ENCODE data around the gene PPM1B. TPM values are rescaled to one million over a fixed set of nuclear protein-coding genes. Genes with fewer than 3 reads are reported as not detected.

The PPM1B gene
- total and polyA plus RNA-seq, 2 of the 13 experiments (the other 11 are each of a cell fraction or from before 2014, with no cell fraction given), result 24.4 to 25.0 TPM

GRCh38 chr2:44168681-44169154 lies at the start of gene PPM1B (continued):
- TF ChIP-seq ZNF263 (CRISPR knock-in tag; IDR thresholded peaks at IDR 0.05), result 0 out of 2 replicates have a peak, but pooled peaks have one; percentile 8
- no peak for TF ChIP-seq AGO2 (optimal IDR thresholded peaks at IDR 0.05; ENCODE audit: low read depth, low read length)
- TF ChIP-seq ZNF501 (CRISPR knock-in tag; IDR thresholded peaks at IDR 0.05), result no peak
- peak; percentile 32 for TF ChIP-seq MEIS2 (CRISPR knock-in tag; IDR thresholded peaks at IDR 0.05)
- TF ChIP-seq TIGD3 (CRISPR knock-in tag; IDR thresholded peaks at IDR 0.05; ENCODE audit: borderline replicate concordance), result 0 out of 2 replicates have a peak, but pooled peaks have one; percentile 46
- no peak for TF ChIP-seq ZNF850 (CRISPR knock-in tag; conservative IDR thresholded peaks at IDR 0.05)
- peak in 1 of 2 experiments; percentile 55; a peak in 1 of 4 replicates for TF ChIP-seq HMGXB4 (CRISPR knock-in tag; IDR thresholded peaks at IDR 0.05; ENCODE audit: borderline replicate concordance in 1 of 2, low read depth in 1 of 2)
- TF ChIP-seq KDM3A (CRISPR knock-in tag; IDR thresholded peaks at IDR 0.05; ENCODE audit: low read depth), result peak; percentile 61; the same call in 1 of the 2 replicates
- TF ChIP-seq GABPB1 (CRISPR knock-in tag; IDR thresholded peaks at IDR 0.05), result peak; percentile 74
- peak; percentile 85 for TF ChIP-seq CBX1 (IDR thresholded peaks at IDR 0.05; ENCODE audit: low read depth)
- no peak for TF ChIP-seq XRCC5 (optimal IDR thresholded peaks at IDR 0.05; ENCODE audit: low read length)
- TF ChIP-seq SAP130 (CRISPR knock-in tag; IDR thresholded peaks at IDR 0.05; ENCODE audit: low read depth), result peak; percentile 85
- peak; percentile 46; the same call in 1 of the 2 replicates for TF ChIP-seq HBP1 (CRISPR knock-in tag; IDR thresholded peaks at IDR 0.05; ENCODE audit: low read depth)
- TF ChIP-seq RBFOX2 (IDR thresholded peaks at IDR 0.05; ENCODE audit: low read depth, low read length), result peak; percentile 83
- peak; percentile 19; the same call in 1 of the 2 replicates for TF ChIP-seq ZSCAN20 (CRISPR knock-in tag; IDR thresholded peaks at IDR 0.05; ENCODE audit: borderline replicate concordance)
- no peak for TF ChIP-seq CREB3 (CRISPR knock-in tag; IDR thresholded peaks at IDR 0.05)
- TF ChIP-seq WIZ (CRISPR knock-in tag; IDR thresholded peaks at IDR 0.05), result 0 out of 2 replicates have a peak, but pooled peaks have one; percentile 60
- TF ChIP-seq MXI1 (IDR thresholded peaks at IDR 0.05; ENCODE audit: borderline replicate concordance, low read depth, low read length), result peak; percentile 61; the same call in 2 of the 3 replicates
- peak; percentile 43; the same call in 1 of the 2 replicates for TF ChIP-seq POGK (CRISPR knock-in tag; conservative IDR thresholded peaks at IDR 0.05)
- TF ChIP-seq ZBTB26 (CRISPR knock-in tag; IDR thresholded peaks at IDR 0.05; ENCODE audit: borderline replicate concordance), result peak; percentile 33; the same call in 1 of the 2 replicates
